Thoracic aorta endothelial cell (primary cell): ENCODE data around the gene CCDC144A. TPM values are rescaled to one million over a fixed set of nuclear protein-coding genes. Genes with fewer than 3 reads are reported as not detected.

Source experiments
- small RNA-seq: library from RNA; depleted of rRNA; stranded (forward); fragments of <200 nt; gene quantifications from one replicate; pipeline ENCODE3, GENCODE V24; 2012
- total RNA-seq: library from RNA; depleted of rRNA; stranded (reverse); fragments of >200 nt; gene quantifications from 2 replicates; pipeline ENCODE4 v1.2.3, GENCODE V29; 2012

CCDC144A gene, protein sequence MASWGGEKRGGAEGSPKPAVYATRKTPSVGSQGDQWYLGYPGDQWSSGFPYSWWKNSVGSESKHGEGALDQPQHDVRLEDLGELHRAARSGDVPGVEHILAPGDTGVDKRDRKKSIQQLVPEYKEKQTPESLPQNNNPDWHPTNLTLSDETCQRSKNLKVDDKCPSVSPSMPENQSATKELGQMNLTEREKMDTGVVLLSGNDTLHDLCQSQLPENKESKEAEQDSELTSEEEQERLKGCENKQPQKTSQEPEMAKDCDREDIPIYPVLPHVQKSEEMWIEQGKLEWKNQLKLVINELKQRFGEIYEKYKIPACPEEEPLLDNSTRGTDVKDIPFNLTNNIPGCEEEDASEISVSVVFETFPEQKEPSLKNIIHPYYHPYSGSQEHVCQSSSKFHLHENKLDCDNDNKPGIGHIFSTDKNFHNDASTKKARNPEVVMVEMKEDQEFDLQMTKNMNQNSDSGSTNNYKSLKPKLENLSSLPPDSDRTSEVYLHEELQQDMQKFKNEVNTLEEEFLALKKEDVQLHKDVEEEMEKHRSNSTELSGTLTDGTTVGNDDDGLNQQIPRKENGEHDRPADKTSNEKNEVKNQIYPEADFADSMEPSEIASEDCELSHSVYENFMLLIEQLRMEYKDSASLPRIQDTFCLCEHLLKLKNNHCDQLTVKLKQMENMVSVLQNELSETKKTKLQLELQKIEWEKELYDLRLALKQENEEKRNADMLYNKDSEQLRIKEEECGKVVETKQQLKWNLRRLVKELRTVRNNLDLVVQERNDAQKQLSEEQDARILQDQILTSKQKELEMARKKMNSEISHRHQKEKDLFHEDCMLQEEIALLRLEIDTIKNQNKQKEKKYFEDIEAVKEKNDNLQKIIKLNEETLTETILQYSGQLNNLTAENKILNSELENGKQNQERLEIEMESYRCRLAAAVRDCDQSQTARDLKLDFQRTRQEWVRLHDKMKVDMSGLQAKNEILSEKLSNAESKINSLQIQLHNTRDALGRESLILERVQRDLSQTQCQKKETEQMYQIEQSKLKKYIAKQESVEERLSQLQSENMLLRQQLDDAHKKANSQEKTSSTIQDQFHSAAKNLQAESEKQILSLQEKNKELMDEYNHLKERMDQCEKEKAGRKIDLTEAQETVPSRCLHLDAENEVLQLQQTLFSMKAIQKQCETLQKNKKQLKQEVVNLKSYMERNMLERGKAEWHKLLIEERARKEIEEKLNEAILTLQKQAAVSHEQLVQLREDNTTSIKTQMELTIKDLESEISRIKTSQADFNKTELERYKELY (N-terminal part only)
- total RNA-seq: 5.2 and 8.9 TPM in 2 replicates

DNA sequence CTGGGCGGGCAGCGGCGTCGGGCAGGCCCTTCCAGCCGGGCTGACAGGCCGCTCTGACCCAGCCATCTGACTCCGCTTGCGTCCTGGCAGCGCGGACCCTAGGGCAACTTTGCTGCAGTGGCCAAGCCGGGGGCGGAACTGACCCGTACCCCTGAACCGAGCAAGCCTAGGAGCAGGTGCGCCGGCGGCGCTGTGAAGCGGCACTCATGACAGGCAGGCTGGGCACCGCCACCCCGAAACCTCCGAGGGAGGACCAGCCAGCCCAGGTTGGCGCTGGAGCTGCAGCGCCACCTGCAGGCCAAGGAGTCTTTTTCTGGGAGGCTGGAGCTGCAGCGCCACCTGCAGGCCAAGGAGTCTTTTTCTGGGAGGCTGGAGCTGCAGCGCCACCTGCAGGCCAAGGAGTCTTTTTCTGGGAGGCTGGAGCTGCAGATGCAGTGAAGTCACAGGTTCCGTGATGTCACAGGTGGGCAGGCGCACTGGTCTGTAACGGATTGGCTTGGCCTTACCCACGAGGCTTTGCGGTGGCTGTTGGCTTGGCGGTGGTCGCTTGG is at the start of gene CCDC144A:
Gene CCDC144A (plus strand): TSS at position 511 of the 551 bp plus-strand sequence. CDS start 160 bp downstream, outside the sequence.

DNA sequence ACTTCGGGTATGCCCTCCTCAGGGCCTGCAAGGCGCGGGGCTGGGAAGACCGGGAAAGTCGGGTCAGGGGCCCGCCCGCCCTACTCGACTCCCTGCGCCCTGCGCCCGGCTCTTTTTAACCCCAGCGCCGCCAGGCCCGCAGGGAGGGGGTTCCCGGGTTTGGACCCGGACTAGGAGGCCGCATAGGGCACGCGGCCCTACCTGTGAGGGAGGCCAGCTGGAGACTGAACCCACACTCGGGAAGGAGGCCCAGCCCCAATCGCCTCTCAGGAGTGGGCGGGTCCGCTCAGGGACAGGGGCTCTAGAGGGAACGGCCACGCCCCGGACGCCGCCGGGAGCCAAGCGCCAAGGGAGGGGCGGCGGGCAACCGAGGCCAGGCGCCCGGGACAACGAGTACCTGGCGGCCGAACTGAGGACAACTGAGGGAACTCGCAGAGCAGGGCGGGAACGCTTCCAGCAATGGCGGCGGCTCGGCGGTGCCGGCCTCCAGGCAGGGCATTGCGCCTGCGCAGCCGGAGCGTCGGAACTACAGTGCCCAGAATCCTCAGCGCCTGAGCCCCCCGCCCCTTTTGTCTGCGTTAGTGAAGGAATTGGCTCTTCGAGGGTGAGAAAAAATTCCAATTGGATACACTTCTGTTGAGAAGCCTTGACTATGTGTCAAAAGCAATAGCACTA is 36.5 kb upstream of the CCDC144A start, which contains the start of gene ZNF624:
Gene ZNF624 (minus strand): TSS at position 484 of the 675 bp plus-strand sequence.

Small RNA genes within 50 kb of the gene (small RNA-seq; reads per million reads assigned to genes)
- not detected for gene AC022596.1
- gene RNU6-405P: not detected

Other genes with a start within 250 kb of the CCDC144A start
- gene LRRC75A, start 198.0 kb upstream of the CCDC144A start, total RNA-seq: 1.6 TPM in 2 replicates
- 3.5 and 3.6 TPM in 2 replicates for gene ZNF287, start 121.0 kb upstream of the CCDC144A start, total RNA-seq
- gene ZNF624, start 36.4 kb upstream of the CCDC144A start, total RNA-seq: 5.6 and 6.6 TPM in 2 replicates